ENCODE data around the gene RNF38.

Gene RNF38

GRCh38 chr9:36433386-36433785 lies 33.3 kb upstream of the RNF38 start:
- H3K14ac ChIP-seq (ENCODE audit: low read length in 2 of 2): no peak overlapping the region
- H3K18ac ChIP-seq (ENCODE audit: low read depth in 1 of 2, low read length in 2 of 2): no peak overlapping the region
- H2BK5ac ChIP-seq (ENCODE audit: low read depth, low read length, poor library complexity, severe bottlenecking): no peak overlapping the region
- no peak overlapping the region for H3K27ac ChIP-seq (ENCODE audit: low read length, poor library complexity, severe bottlenecking)
- DNase-seq: no peak
- H3K23ac ChIP-seq (ENCODE audit: low read length in 2 of 2): no peak overlapping the region
- H2BK15ac ChIP-seq (ENCODE audit: low read depth, poor library complexity, severe bottlenecking): no peak overlapping the region
- H2BK120ac ChIP-seq (ENCODE audit: low read depth, low read length): no peak overlapping the region
- H3K4ac ChIP-seq (ENCODE audit: low read depth in 1 of 2, low read length in 2 of 2): no peak overlapping the region
- peaks cover 18% of the 10 kb centered on the region for H3K79me1 ChIP-seq (replicated peaks; ENCODE audit: low read length, poor library complexity, severe bottlenecking)
- no peak overlapping the region for H2AK5ac ChIP-seq (ENCODE audit: low read length, severe bottlenecking)
- no peak overlapping the region for H4K8ac ChIP-seq (ENCODE audit: low read length)
- no peak overlapping the region for H4K91ac ChIP-seq (ENCODE audit: low read length)
- peaks cover 0 to 2% of the 10 kb centered on the region in 2 experiments for H3K36me3 ChIP-seq (ENCODE audit: control insufficient read depth in 1 of 2, insufficient read depth in 2 of 2, low read depth in 1 of 2, low read length in 2 of 2)
- H3K9me3 ChIP-seq (ENCODE audit: control insufficient read depth, low read length): no peaks in the 10 kb centered on the region
- no peaks in the 10 kb centered on the region for H3K27me3 ChIP-seq (ENCODE audit: control insufficient read depth in 1 of 2, insufficient read depth in 1 of 2, low read length in 2 of 2)
- no peak overlapping the region for H3K4me3 ChIP-seq (ENCODE audit: insufficient read depth in 1 of 2, low read depth in 1 of 2, low read length in 2 of 2)
- H3K4me2 ChIP-seq (ENCODE audit: low read length, poor library complexity, severe bottlenecking): no peak overlapping the region
- no peak overlapping the region for H2BK12ac ChIP-seq (ENCODE audit: low read length in 2 of 2)
- peaks cover 2% of the 10 kb centered on the region for H3K4me1 ChIP-seq (ENCODE audit: control insufficient read depth, insufficient read depth, low read depth, low read length)
- H3K9ac ChIP-seq (ENCODE audit: low read length): no peak overlapping the region
- WGBS: over 99% methylated on average over 5 of the region's 6 CpGs
- no peak overlapping the region for H2AFZ ChIP-seq (ENCODE audit: low read depth, low read length)

GRCh38 chr9:36431078-36431477 lies 31.0 kb upstream of the RNF38 start:
- H4K8ac ChIP-seq (ENCODE audit: low read length): no peak overlapping the region
- H2BK5ac ChIP-seq (ENCODE audit: low read depth, low read length, poor library complexity, severe bottlenecking): no peak overlapping the region

GRCh38 chr9:36426945-36427344 lies 26.9 kb upstream of the RNF38 start:
- H3K4me2 ChIP-seq (ENCODE audit: low read length, poor library complexity, severe bottlenecking): no peak overlapping the region
- DNase-seq: no peak

More at GRCh38 chr9:36431078-36431477, 31.0 kb upstream of the RNF38 start:
- Histone ChIP-seq H3K27me3 (ENCODE audit: control insufficient read depth in 1 of 2, insufficient read depth in 1 of 2, low read length in 2 of 2) (no peaks in the 10 kb centered on the region), H3K4me2 (ENCODE audit: low read length, poor library complexity, severe bottlenecking) (no peak overlapping the region), H2BK12ac (ENCODE audit: low read length in 2 of 2) (no peak overlapping the region), H3K4me3 (ENCODE audit: insufficient read depth in 1 of 2, low read depth in 1 of 2, low read length in 2 of 2) (no peak overlapping the region), H2BK15ac (ENCODE audit: low read depth, poor library complexity, severe bottlenecking) (no peak overlapping the region), H3K79me1 (replicated peaks; ENCODE audit: low read length, poor library complexity, severe bottlenecking) (peaks cover 15% of the 10 kb centered on the region), H4K91ac (ENCODE audit: low read length) (no peak overlapping the region), H3K36me3 (ENCODE audit: control insufficient read depth in 1 of 2, insufficient read depth in 2 of 2, low read depth in 1 of 2, low read length in 2 of 2) (peaks cover 0 to 2% of the 10 kb centered on the region in 2 experiments), H3K27ac (ENCODE audit: low read length, poor library complexity, severe bottlenecking) (no peak overlapping the region), H3K18ac (ENCODE audit: low read depth in 1 of 2, low read length in 2 of 2) (no peak overlapping the region), H3K23ac (ENCODE audit: low read length in 2 of 2) (no peak overlapping the region), H3K14ac (ENCODE audit: low read length in 2 of 2) (no peak overlapping the region), H2AFZ (ENCODE audit: low read depth, low read length) (no peak overlapping the region), H3K9me3 (ENCODE audit: control insufficient read depth, low read length) (no peaks in the 10 kb centered on the region), H2AK5ac (ENCODE audit: low read length, severe bottlenecking) (no peak overlapping the region), H2BK120ac (ENCODE audit: low read depth, low read length) (no peak overlapping the region), H3K4me1 (ENCODE audit: control insufficient read depth, insufficient read depth, low read depth, low read length) (peaks cover 2% of the 10 kb centered on the region), H3K9ac (ENCODE audit: low read length) (no peak overlapping the region), H3K4ac (ENCODE audit: low read depth in 1 of 2, low read length in 2 of 2) (no peak overlapping the region)
- no peak for DNase-seq
- WGBS: 100% methylated on average over 3 of the region's 4 CpGs

DNA sequence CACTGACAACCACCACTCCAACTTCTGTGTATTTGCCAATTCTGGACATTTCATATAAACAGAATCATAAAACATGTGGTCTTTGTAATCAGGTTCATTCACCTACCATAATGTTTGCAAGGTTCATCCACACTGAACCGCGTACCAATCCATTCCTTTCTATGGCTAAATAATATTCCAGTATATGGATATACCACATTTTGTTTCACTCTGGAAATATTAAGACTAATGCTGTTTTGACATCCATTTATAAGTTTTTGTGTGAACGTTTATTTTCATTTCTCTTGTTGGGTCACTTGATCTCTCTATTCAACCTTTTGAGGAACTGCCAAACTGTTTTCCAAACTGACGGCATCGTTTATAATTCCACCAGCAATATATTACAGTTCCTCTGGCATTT lies 26.3 kb upstream of the RNF38 start:
- no peak overlapping the region for H3K18ac ChIP-seq (ENCODE audit: low read depth in 1 of 2, low read length in 2 of 2)
- no peak overlapping the region for H2AK5ac ChIP-seq (ENCODE audit: low read length, severe bottlenecking)
- H2BK15ac ChIP-seq (ENCODE audit: low read depth, poor library complexity, severe bottlenecking): no peak overlapping the region
- no peaks in the 10 kb centered on the region for H3K27me3 ChIP-seq (ENCODE audit: control insufficient read depth in 1 of 2, insufficient read depth in 1 of 2, low read length in 2 of 2)
- no peak overlapping the region for H2AFZ ChIP-seq (ENCODE audit: low read depth, low read length)
- peaks cover 23% of the 10 kb centered on the region for H3K79me1 ChIP-seq (replicated peaks; ENCODE audit: low read length, poor library complexity, severe bottlenecking)
- 100% methylated on average over 1 of the region's 5 CpGs for WGBS
- no peak for DNase-seq
- no peak overlapping the region for H3K14ac ChIP-seq (ENCODE audit: low read length in 2 of 2)
- no peak overlapping the region for H3K4ac ChIP-seq (ENCODE audit: low read depth in 1 of 2, low read length in 2 of 2)
- H3K27ac ChIP-seq (ENCODE audit: low read length, poor library complexity, severe bottlenecking): no peak overlapping the region
- no peaks in the 10 kb centered on the region for H3K9me3 ChIP-seq (ENCODE audit: control insufficient read depth, low read length)
- no peak overlapping the region for H2BK12ac ChIP-seq (ENCODE audit: low read length in 2 of 2)
- no peak overlapping the region for H4K91ac ChIP-seq (ENCODE audit: low read length)
- H3K36me3 ChIP-seq (ENCODE audit: control insufficient read depth in 1 of 2, insufficient read depth in 2 of 2, low read depth in 1 of 2, low read length in 2 of 2): peaks cover 0 to 6% of the 10 kb centered on the region in 2 experiments
- no peaks in the 10 kb centered on the region for H3K4me1 ChIP-seq (ENCODE audit: control insufficient read depth, insufficient read depth, low read depth, low read length)
- H3K4me3 ChIP-seq (ENCODE audit: insufficient read depth in 1 of 2, low read depth in 1 of 2, low read length in 2 of 2): no peak overlapping the region
- H4K8ac ChIP-seq (ENCODE audit: low read length): no peak overlapping the region
- no peak overlapping the region for H2BK5ac ChIP-seq (ENCODE audit: low read depth, low read length, poor library complexity, severe bottlenecking)
- no peak overlapping the region for H3K4me2 ChIP-seq (ENCODE audit: low read length, poor library complexity, severe bottlenecking)
- H3K23ac ChIP-seq (ENCODE audit: low read length in 2 of 2): no peak overlapping the region
- H3K9ac ChIP-seq (ENCODE audit: low read length): no peak overlapping the region
- no peak overlapping the region for H2BK120ac ChIP-seq (ENCODE audit: low read depth, low read length)

More at GRCh38 chr9:36426945-36427344, 26.9 kb upstream of the RNF38 start:
- H3K79me1 ChIP-seq (replicated peaks; ENCODE audit: low read length, poor library complexity, severe bottlenecking): peaks cover 23% of the 10 kb centered on the region
- no peak overlapping the region for H2BK12ac ChIP-seq (ENCODE audit: low read length in 2 of 2)
- no peaks in the 10 kb centered on the region for H3K27me3 ChIP-seq (ENCODE audit: control insufficient read depth in 1 of 2, insufficient read depth in 1 of 2, low read length in 2 of 2)
- no peak overlapping the region for H2BK120ac ChIP-seq (ENCODE audit: low read depth, low read length)
- H3K36me3 ChIP-seq (ENCODE audit: control insufficient read depth in 1 of 2, insufficient read depth in 2 of 2, low read depth in 1 of 2, low read length in 2 of 2): peaks cover 0 to 6% of the 10 kb centered on the region in 2 experiments
- H3K27ac ChIP-seq (ENCODE audit: low read length, poor library complexity, severe bottlenecking): no peak overlapping the region
- no peaks in the 10 kb centered on the region for H3K9me3 ChIP-seq (ENCODE audit: control insufficient read depth, low read length)
- H4K8ac ChIP-seq (ENCODE audit: low read length): no peak overlapping the region
- no peaks in the 10 kb centered on the region for H3K4me1 ChIP-seq (ENCODE audit: control insufficient read depth, insufficient read depth, low read depth, low read length)
- no peak overlapping the region for H2AK5ac ChIP-seq (ENCODE audit: low read length, severe bottlenecking)
- no peak overlapping the region for H2AFZ ChIP-seq (ENCODE audit: low read depth, low read length)
- no peak overlapping the region for H3K4ac ChIP-seq (ENCODE audit: low read depth in 1 of 2, low read length in 2 of 2)
- H2BK5ac ChIP-seq (ENCODE audit: low read depth, low read length, poor library complexity, severe bottlenecking): no peak overlapping the region
- no peak overlapping the region for H3K23ac ChIP-seq (ENCODE audit: low read length in 2 of 2)
- H3K9ac ChIP-seq (ENCODE audit: low read length): no peak overlapping the region
- H2BK15ac ChIP-seq (ENCODE audit: low read depth, poor library complexity, severe bottlenecking): no peak overlapping the region
- H3K4me3 ChIP-seq (ENCODE audit: insufficient read depth in 1 of 2, low read depth in 1 of 2, low read length in 2 of 2): no peak overlapping the region
- H3K18ac ChIP-seq (ENCODE audit: low read depth in 1 of 2, low read length in 2 of 2): no peak overlapping the region
- no peak overlapping the region for H3K14ac ChIP-seq (ENCODE audit: low read length in 2 of 2)
- no peak overlapping the region for H4K91ac ChIP-seq (ENCODE audit: low read length)

Data from mesenchymal stem cell (in vitro differentiated cells and primary cell).